AG09309 (cell line): ENCODE results near the gene DDN.

Experiments
- DNase-seq: peaks from one replicate; pipeline ENCODE4 v3.0.0-alpha.2; 2010; ENCODE audit warnings: low read depth
- H3K4me3 ChIP-seq: 2 replicates; pipeline ENCODE4 v1.5.1; 2011; ENCODE audit warnings: mild to moderate bottlenecking, low read depth, low read length, moderate library complexity; ENCODE audit not compliant: control insufficient read depth
- TF ChIP-seq, protein P1 (sequence below): IDR thresholded peaks from 2 replicates; pipeline ENCODE4 v1.5.1; 2011; ENCODE audit warnings: mild to moderate bottlenecking, low read depth, low read length, inconsistent platforms; ENCODE audit not compliant: insufficient read depth, control insufficient read depth; ENCODE audit errors: missing control alignments

The DDN gene

GRCh38 chr12:49026678-49027480 is 27.7 kb upstream of the DDN start:
- TF ChIP-seq, protein P1, sequence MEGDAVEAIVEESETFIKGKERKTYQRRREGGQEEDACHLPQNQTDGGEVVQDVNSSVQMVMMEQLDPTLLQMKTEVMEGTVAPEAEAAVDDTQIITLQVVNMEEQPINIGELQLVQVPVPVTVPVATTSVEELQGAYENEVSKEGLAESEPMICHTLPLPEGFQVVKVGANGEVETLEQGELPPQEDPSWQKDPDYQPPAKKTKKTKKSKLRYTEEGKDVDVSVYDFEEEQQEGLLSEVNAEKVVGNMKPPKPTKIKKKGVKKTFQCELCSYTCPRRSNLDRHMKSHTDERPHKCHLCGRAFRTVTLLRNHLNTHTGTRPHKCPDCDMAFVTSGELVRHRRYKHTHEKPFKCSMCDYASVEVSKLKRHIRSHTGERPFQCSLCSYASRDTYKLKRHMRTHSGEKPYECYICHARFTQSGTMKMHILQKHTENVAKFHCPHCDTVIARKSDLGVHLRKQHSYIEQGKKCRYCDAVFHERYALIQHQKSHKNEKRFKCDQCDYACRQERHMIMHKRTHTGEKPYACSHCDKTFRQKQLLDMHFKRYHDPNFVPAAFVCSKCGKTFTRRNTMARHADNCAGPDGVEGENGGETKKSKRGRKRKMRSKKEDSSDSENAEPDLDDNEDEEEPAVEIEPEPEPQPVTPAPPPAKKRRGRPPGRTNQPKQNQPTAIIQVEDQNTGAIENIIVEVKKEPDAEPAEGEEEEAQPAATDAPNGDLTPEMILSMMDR: no peak
- no peak overlapping the region for H3K4me3 ChIP-seq

DNA sequence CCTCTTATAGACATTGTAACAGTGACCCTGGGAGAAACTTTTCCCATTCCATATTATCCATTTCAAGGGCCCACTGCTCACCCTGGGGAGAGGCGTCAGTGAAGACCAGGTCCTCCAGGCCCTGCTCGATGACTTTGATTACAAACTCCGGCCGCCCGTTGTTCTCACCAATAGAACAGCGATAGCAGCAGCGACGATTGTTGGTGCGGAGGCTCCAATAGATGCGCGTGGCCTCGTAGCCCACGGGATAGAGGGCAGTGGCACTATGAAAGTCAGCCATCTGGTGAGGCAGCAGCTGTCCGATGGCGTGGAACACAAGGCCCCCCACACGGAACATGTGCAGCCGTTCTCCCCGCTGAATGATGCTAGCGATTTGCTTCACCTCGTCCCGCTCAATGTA is 26.9 kb upstream of the DDN start:
- H3K4me3 ChIP-seq: no peak overlapping the region
- no peak for DNase-seq
- TF ChIP-seq, protein P1: no peak

More at GRCh38 chr12:49026678-49027480, 27.7 kb upstream of the DDN start:
- no peak for DNase-seq

DNA sequence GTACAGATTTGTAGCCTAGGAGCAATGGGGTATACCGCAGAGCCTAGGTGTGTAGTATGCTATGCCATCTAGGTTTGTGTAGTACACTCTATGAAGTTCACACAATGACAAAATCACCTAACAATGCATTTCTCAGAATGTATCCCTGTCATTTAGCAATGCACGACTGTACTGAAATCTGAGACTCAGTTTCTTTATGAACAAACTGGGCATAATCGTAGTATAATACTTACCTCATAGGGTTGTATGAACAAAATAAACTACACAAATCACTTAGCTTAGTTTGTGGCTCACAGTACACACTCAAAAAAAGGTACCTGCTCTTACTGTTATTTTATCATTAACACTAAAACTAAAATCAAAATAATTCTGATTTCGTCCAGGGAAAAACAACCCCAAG is 26.3 kb upstream of the DDN start:
- no peak for DNase-seq
- H3K4me3 ChIP-seq: no peak overlapping the region
- TF ChIP-seq, protein P1: no peak

- H3K4me3 ChIP-seq: no peak overlapping the region
- TF ChIP-seq, protein P1: no peak
- no peak for DNase-seq
Observed at GRCh38 chr12:49024543-49024942, 25.4 kb upstream of the DDN start.

DNA sequence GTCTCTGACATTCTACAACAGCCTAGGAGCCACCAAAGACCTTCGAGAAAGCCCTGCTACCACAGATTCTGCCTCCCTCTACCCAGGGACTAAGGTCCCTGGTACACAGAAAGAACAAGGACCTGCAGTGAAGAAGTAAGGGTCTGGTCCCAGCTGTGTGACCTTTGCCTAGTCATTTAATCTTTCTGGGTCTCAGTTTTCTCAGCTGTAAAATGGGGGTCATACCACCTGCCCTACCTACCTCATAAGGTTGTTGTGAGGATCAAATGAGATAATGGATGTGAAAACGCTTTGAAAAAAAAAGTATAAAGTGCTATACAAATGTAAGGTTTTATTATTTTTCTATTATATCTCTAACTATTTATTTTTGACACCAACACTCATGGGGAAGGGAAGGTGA is 24.6 kb upstream of the DDN start:
- TF ChIP-seq, protein P1: no peak
- H3K4me3 ChIP-seq: no peak overlapping the region
- DNase-seq: no peak

- DNase-seq: no peak
- TF ChIP-seq, protein P1: no peak
- no peak overlapping the region for H3K4me3 ChIP-seq
Observed at GRCh38 chr12:49022558-49023178, 23.5 kb upstream of the DDN start.
